A549 (cell line): ENCODE results near the gene CIRBP.

ENCODE experiments used
- CBX2 ChIP-seq: fragments of 200-600 bp; sonication (generic); IDR thresholded peaks from 2 replicates; pipeline ENCODE4 v1.6.1; 2016; ENCODE audit warnings: low read depth, mild to moderate bottlenecking, borderline replicate concordance
- CEBPB ChIP-seq, 2 experiments: fragments of >200 bp in 1 of 2; sonication (Bioruptor Twin) in 1 of 2; formaldehyde crosslinking in 1 of 2; IDR thresholded peaks; 2 replicates each; pipeline ENCODE4 v1.6.1; 2012 to 2016
- EP300 ChIP-seq, 2 experiments: fragments of >200 bp; sonication (Bioruptor Twin); formaldehyde crosslinking; IDR thresholded peaks; 2 replicates in 1 of 2; 3 replicates in 1 of 2; pipeline ENCODE4 v1.6.1; 2016 to 2017
- MAZ ChIP-seq: fragments of 150-350 bp; IDR thresholded peaks from 2 replicates; pipeline ENCODE4 v1.6.1; 2014; ENCODE audit warnings: antibody characterized with exemption, low read depth, low read length, borderline replicate concordance
- MYC ChIP-seq: IDR thresholded peaks from 2 replicates; pipeline ENCODE4 v1.6.1; 2012; ENCODE audit warnings: mild to moderate bottlenecking, inconsistent platforms, low read length, improper control_type of control experiment, borderline replicate concordance
- NR3C1 ChIP-seq: fragments of >200 bp; sonication (Bioruptor Twin); formaldehyde crosslinking; IDR thresholded peaks from 3 replicates; pipeline ENCODE4 v1.6.1; 2017
- PHF8 ChIP-seq: fragments of 200-600 bp; sonication (generic); IDR thresholded peaks from 2 replicates; pipeline ENCODE4 v1.6.1; 2016; ENCODE audit warnings: low read depth, mild to moderate bottlenecking, antibody characterized with exemption, moderate library complexity, borderline replicate concordance
- POLR2A ChIP-seq: IDR thresholded peaks from 2 replicates; pipeline ENCODE4 v1.6.1; 2012; ENCODE audit warnings: mild to moderate bottlenecking, low read length
- RAD21 ChIP-seq, 2 experiments: fragments of >200 bp in 1 of 2; sonication (Bioruptor Twin) in 1 of 2; formaldehyde crosslinking in 1 of 2; IDR thresholded peaks in 1 of 2; conservative IDR thresholded peaks in 1 of 2; 2 replicates in 1 of 2; 3 replicates in 1 of 2; pipeline ENCODE4 v1.6.1; 2012 to 2018; ENCODE audit warnings: inconsistent platforms in 1 of 2
- RFX5 ChIP-seq: fragments of 450-650 bp; IDR thresholded peaks from 2 replicates; pipeline ENCODE4 v1.7.1; 2014; ENCODE audit warnings: antibody characterized with exemption, mild to moderate bottlenecking, moderate library complexity
- RNF2 ChIP-seq: fragments of 200-600 bp; sonication (generic); IDR thresholded peaks from 2 replicates; pipeline ENCODE4 v1.6.1; 2016; ENCODE audit warnings: low read depth, mild to moderate bottlenecking, antibody characterized with exemption, moderate library complexity, borderline replicate concordance
- TF ChIP-seq, protein P1 (sequence below): fragments of >200 bp; sonication (Bioruptor Twin); formaldehyde crosslinking; IDR thresholded peaks from 3 replicates; pipeline ENCODE4 v1.5.1; 2016
- TF ChIP-seq, protein P2 (sequence below): fragments of 150-350 bp; IDR thresholded peaks from 2 replicates; pipeline ENCODE4 v1.6.1; 2014; ENCODE audit warnings: low read depth, mild to moderate bottlenecking, low read length
- TF ChIP-seq, protein P3 (sequence below): IDR thresholded peaks from 2 replicates; pipeline ENCODE4 v1.6.1; 2012

DNA sequence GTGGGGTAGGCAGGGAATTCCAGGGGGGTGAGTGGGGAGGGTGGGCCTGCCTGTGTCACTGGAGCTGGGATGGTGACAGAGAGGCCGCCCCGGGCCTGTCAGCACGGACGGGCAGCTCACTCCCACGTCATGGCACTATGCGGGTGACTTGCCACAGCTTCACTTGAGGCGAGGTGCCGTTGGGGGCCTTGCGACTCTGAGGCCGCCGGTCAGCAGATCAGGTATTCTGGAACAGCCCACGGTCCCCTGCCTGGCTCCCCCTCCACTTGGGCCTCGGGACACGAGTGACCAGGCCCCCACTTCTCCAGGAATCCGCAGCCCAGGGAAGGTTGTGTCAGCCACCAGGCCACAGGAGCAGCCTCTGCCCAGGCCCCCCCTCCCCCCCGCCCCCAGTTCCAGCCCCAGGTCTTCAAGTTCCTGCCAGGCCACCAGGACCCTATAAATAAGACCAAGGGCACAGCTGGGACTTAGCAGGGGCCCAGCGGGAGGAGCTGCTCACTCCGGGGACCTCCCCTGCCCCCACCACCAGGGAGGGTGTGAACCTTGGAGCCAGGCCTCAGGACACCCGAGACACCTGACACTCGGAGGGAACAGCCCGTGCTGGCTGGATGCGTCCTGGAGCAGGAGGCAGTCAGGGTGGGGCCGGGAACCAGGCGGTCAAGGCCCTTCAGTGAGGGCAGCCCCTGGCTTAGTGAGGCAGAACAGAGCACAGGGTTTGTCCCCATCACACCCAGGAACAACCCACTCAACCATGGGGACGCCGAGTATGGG, 23.5 kb upstream of the CIRBP start:
- TF ChIP-seq CEBPB (IDR thresholded peaks at IDR 0.05) (no peak), RAD21 (conservative IDR thresholded peaks at IDR 0.05 in 1 of 2, IDR thresholded peaks at IDR 0.05 in 1 of 2) (no peak), MAZ (no peak), PHF8 (no peak), MYC (no peak), CBX2 (no peak), RFX5 (no peak), NR3C1 (no peak), POLR2A (no peak), EP300 (IDR thresholded peaks at IDR 0.05) (no peak), RNF2 (no peak)
- TF ChIP-seq, protein P1, sequence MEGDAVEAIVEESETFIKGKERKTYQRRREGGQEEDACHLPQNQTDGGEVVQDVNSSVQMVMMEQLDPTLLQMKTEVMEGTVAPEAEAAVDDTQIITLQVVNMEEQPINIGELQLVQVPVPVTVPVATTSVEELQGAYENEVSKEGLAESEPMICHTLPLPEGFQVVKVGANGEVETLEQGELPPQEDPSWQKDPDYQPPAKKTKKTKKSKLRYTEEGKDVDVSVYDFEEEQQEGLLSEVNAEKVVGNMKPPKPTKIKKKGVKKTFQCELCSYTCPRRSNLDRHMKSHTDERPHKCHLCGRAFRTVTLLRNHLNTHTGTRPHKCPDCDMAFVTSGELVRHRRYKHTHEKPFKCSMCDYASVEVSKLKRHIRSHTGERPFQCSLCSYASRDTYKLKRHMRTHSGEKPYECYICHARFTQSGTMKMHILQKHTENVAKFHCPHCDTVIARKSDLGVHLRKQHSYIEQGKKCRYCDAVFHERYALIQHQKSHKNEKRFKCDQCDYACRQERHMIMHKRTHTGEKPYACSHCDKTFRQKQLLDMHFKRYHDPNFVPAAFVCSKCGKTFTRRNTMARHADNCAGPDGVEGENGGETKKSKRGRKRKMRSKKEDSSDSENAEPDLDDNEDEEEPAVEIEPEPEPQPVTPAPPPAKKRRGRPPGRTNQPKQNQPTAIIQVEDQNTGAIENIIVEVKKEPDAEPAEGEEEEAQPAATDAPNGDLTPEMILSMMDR: no peak
- TF ChIP-seq, protein P2, sequence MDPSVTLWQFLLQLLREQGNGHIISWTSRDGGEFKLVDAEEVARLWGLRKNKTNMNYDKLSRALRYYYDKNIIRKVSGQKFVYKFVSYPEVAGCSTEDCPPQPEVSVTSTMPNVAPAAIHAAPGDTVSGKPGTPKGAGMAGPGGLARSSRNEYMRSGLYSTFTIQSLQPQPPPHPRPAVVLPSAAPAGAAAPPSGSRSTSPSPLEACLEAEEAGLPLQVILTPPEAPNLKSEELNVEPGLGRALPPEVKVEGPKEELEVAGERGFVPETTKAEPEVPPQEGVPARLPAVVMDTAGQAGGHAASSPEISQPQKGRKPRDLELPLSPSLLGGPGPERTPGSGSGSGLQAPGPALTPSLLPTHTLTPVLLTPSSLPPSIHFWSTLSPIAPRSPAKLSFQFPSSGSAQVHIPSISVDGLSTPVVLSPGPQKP: no peak
- TF ChIP-seq, protein P3, sequence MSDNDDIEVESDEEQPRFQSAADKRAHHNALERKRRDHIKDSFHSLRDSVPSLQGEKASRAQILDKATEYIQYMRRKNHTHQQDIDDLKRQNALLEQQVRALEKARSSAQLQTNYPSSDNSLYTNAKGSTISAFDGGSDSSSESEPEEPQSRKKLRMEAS: no peak
